ENCODE data around the gene ARPC2. TPM values are rescaled to one million over a fixed set of nuclear protein-coding genes. Genes with fewer than 3 reads are reported as not detected.

The ARPC2 gene
- total RNA-seq, 4 donors from 2014 or later = 181 to 231 (median 193) TPM

GRCh38 chr2:218202266-218202665 is 14.7 kb upstream of the ARPC2 start:
- in situ Hi-C loops (cut with MboI; ENCODE audit: low sequenced_read_pairs in 4 of 4) (no loop called here), intact Hi-C loops (cut with DNase I; ENCODE audit: low total_unique reads) (no loop called here)
- Histone ChIP-seq H3K27ac (no peak overlapping the region), H3K4me1 (no peaks in the 10 kb centered on the region), H3K4me3 (no peak overlapping the region), H3K27me3 (no peaks in the 10 kb centered on the region), H3K9me3 (no peaks in the 10 kb centered on the region), H3K36me3 (no peaks in the 10 kb centered on the region)
- ATAC-seq (no peak), DNase-seq (no peak)
- TF ChIP-seq CTCF (IDR thresholded peaks at IDR 0.05 in 4 of 5, conservative IDR thresholded peaks at IDR 0.05 in 1 of 5) = no peak
- no peak for TF ChIP-seq POLR2A (IDR thresholded peaks at IDR 0.05)

DNA sequence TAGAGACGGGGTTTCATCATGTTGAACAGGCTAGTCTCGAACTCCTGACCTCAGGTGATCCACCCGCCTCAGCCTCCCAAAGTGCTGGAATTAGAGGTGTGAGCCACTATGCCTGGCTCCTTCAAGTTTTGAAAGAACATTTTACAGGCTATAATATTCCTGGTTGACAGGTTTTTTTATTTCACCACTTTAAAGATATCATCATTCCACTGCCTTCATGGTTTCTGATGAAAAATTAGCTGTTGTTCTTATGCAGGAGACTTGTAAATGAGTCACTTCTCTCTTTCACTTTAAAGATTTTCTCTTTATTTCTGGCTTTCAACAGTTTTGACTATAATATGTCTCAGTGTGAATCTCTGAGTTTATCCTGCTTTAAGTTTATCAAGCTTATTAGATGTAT is 7.9 kb upstream of the ARPC2 start:
- in situ Hi-C loops (cut with MboI; ENCODE audit: low sequenced_read_pairs in 4 of 4) (no loop called here), intact Hi-C loops (cut with DNase I; ENCODE audit: low total_unique reads) (no loop called here)
- Histone ChIP-seq H3K4me3 (no peak overlapping the region), H3K36me3 (no peaks in the 10 kb centered on the region), H3K27ac (no peak overlapping the region), H3K9me3 (no peaks in the 10 kb centered on the region), H3K27me3 (no peaks in the 10 kb centered on the region), H3K4me1 (no peaks in the 10 kb centered on the region)
- DNase-seq (no peak), ATAC-seq (no peak)
- TF ChIP-seq CTCF (IDR thresholded peaks at IDR 0.05 in 4 of 5, conservative IDR thresholded peaks at IDR 0.05 in 1 of 5) (no peak), POLR2A (IDR thresholded peaks at IDR 0.05) (no peak)

GRCh38 chr2:218214116-218214515 is 2.9 kb upstream of the ARPC2 start:
- ATAC-seq = no peak
- DNase-seq = no peak
- no peak overlapping the region for H3K27ac ChIP-seq
- H3K9me3 ChIP-seq = no peaks in the 10 kb centered on the region
- intact Hi-C loops (cut with DNase I; ENCODE audit: low total_unique reads) (no loop called here), in situ Hi-C loops (cut with MboI; ENCODE audit: low sequenced_read_pairs in 4 of 4) (no loop called here)
- no peaks in the 10 kb centered on the region for H3K36me3 ChIP-seq
- no peak overlapping the region for H3K4me3 ChIP-seq
- H3K27me3 ChIP-seq = no peaks in the 10 kb centered on the region
- TF ChIP-seq CTCF (IDR thresholded peaks at IDR 0.05 in 4 of 5, conservative IDR thresholded peaks at IDR 0.05 in 1 of 5) (no peak), POLR2A (IDR thresholded peaks at IDR 0.05) (no peak)
- peaks cover 11 to 22% of the 10 kb centered on the region in 2 donors for H3K4me1 ChIP-seq

GRCh38 chr2:218216336-218216673 is 684 bp upstream of the ARPC2 start:
- DNase-seq (peak in 1 of 2 donors; percentile 27), ATAC-seq (peak; percentile 3 to 5)
- no peaks in the 10 kb centered on the region for H3K36me3 ChIP-seq
- H3K9me3 ChIP-seq = no peaks in the 10 kb centered on the region
- in situ Hi-C loops (cut with MboI; ENCODE audit: low sequenced_read_pairs in 4 of 4) = loop anchor here in 1 of 4 donors (5.0 kb wide), 1 partner anchor 51 kb away; no protein-coding TSS in a partner anchor
- peak overlapping the region; percentile 87 to 99 (median 94) for H3K4me3 ChIP-seq
- no peaks in the 10 kb centered on the region for H3K27me3 ChIP-seq
- intact Hi-C loops (cut with DNase I; ENCODE audit: low total_unique reads) = loop anchor here (2.0 to 5.0 kb wide), 4 partner anchors 30 to 351 kb away; partner anchors contain the start of genes CNOT9, CTDSP1 and USP37
- TF ChIP-seq CTCF (IDR thresholded peaks at IDR 0.05 in 4 of 5, conservative IDR thresholded peaks at IDR 0.05 in 1 of 5) = no peak
- no peak for TF ChIP-seq POLR2A (IDR thresholded peaks at IDR 0.05)
- peaks cover 33 to 42% of the 10 kb centered on the region in 2 donors for H3K4me1 ChIP-seq
- peak overlapping the region; percentile 96 to 99 (median 97) for H3K27ac ChIP-seq

Measured in gastrocnemius medialis (tissue), 4 donors.